ENCODE measurements around the gene NUDT1.

GRCh38 chr7:2219606-2220005 is 22.4 kb upstream of the NUDT1 start:
- TF ChIP-seq, protein P1, sequence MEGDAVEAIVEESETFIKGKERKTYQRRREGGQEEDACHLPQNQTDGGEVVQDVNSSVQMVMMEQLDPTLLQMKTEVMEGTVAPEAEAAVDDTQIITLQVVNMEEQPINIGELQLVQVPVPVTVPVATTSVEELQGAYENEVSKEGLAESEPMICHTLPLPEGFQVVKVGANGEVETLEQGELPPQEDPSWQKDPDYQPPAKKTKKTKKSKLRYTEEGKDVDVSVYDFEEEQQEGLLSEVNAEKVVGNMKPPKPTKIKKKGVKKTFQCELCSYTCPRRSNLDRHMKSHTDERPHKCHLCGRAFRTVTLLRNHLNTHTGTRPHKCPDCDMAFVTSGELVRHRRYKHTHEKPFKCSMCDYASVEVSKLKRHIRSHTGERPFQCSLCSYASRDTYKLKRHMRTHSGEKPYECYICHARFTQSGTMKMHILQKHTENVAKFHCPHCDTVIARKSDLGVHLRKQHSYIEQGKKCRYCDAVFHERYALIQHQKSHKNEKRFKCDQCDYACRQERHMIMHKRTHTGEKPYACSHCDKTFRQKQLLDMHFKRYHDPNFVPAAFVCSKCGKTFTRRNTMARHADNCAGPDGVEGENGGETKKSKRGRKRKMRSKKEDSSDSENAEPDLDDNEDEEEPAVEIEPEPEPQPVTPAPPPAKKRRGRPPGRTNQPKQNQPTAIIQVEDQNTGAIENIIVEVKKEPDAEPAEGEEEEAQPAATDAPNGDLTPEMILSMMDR (IDR thresholded peaks at IDR 0.05; ENCODE audit: poor library complexity), result no peak
- TF ChIP-seq EZH2 (IDR thresholded peaks at IDR 0.05; ENCODE audit: borderline replicate concordance), result no peak

Measured in hepatocyte (in vitro differentiated cells).